Heart left ventricle (tissue), 16 donors: ENCODE measurements around the gene TENM3. TPM values are rescaled to one million over a fixed set of nuclear protein-coding genes. Genes with fewer than 3 reads are reported as not detected.

Source experiments
- ATAC-seq, 4 donors: fragments of 200-7000 bp; cut with Tn5 transposase; one replicate each; pipeline ENCODE4 v1.9.1; 2020 to 2022; ENCODE audit warnings: moderate library complexity in 4 of 4, mild to moderate bottlenecking in 3 of 4, moderate number of reproducible peaks in 1 of 4
- DNase-seq, 5 donors: peaks; one replicate each; pipeline ENCODE4 v3.0.0-alpha.2; 2020
- H3K27ac ChIP-seq, 12 donors: fragments of 200-600 bp; sonication (generic) in 4 of 12; one replicate each; pipeline versions ENCODE4 v1.5.0 to v1.8.0; 2016 to 2022; ENCODE audit warnings: mild to moderate bottlenecking in 2 of 12
- H3K27me3 ChIP-seq, 9 donors: fragments of 200-600 bp; sonication (generic) in 2 of 9; one replicate each; pipeline versions ENCODE4 v1.5.1 to v1.8.0; 2016 to 2022; ENCODE audit warnings: mild to moderate bottlenecking in 3 of 9
- H3K36me3 ChIP-seq, 9 donors: fragments of 200-600 bp; sonication (generic) in 2 of 9; one replicate each; pipeline versions ENCODE4 v1.5.0 to v1.8.0; 2018 to 2022; ENCODE audit warnings: mild to moderate bottlenecking in 2 of 9
- H3K4me1 ChIP-seq, 12 donors: fragments of 200-600 bp; sonication (generic) in 4 of 12; one replicate each; pipeline versions ENCODE4 v1.5.0 to v1.8.0; 2016 to 2022; ENCODE audit warnings: mild to moderate bottlenecking in 3 of 12
- H3K4me3 ChIP-seq, 12 donors: fragments of 200-600 bp; sonication (generic) in 4 of 12; one replicate each; pipeline versions ENCODE4 v1.5.0 to v1.8.0; 2017 to 2022; ENCODE audit warnings: mild to moderate bottlenecking in 9 of 12, moderate library complexity in 4 of 12
- H3K9me3 ChIP-seq, 12 donors: fragments of 200-600 bp; sonication (generic) in 4 of 12; one replicate each; pipeline versions ENCODE4 v1.5.0 to v1.8.0; 2016 to 2022; ENCODE audit warnings: mild to moderate bottlenecking in 1 of 12
- CTCF ChIP-seq, 12 donors: fragments of 200-600 bp; sonication (generic) in 4 of 12; IDR thresholded peaks; one replicate each; pipeline versions ENCODE4 v1.5.0 to v1.8.0; 2018 to 2022; ENCODE audit warnings: antibody characterized with exemption in 12 of 12, mild to moderate bottlenecking in 5 of 12
- POLR2A ChIP-seq, 2 donors: fragments of 450-650 bp; IDR thresholded peaks; one replicate each; pipeline ENCODE4 v1.6.1; 2017; ENCODE audit warnings: antibody characterized with exemption in 2 of 2, mild to moderate bottlenecking in 2 of 2, moderate library complexity in 2 of 2
- WGBS, 4 donors: extraction: QIAGEN DNeasy Blood & Tissue Kit in 2 of 4; methylation state at CpG; one replicate each; pipeline versions ENCODE4 v1.1.5 to v1.1.7; 2013 to 2018; 5-methylcytosine and 5-hydroxymethylcytosine counted together
- intact Hi-C, 10 donors: fragments of 100-400 bp; cut with DNase I; formaldehyde crosslinking; loops; one replicate each; pipeline versions ENCODE4 v1.11.1 to v1.14.2; 2022
- polyA plus RNA-seq, 2 donors: library from polyadenylated mRNA; stranded (reverse); fragments of 200-250 nt; gene quantifications; one replicate each; pipeline ENCODE4 v1.2.3, GENCODE V29; 2013
- total RNA-seq, 9 donors: library from RNA; depleted of rRNA in 2 of 9; stranded (reverse); fragments of >200 nt in 2 of 9; fragmentation: NEBNext Ultra II Directional in 3 of 9; extraction: Animal tissue kit (Norgen Biotek cat#: 25700) in 3 of 9; gene quantifications; one replicate each; pipeline versions ENCODE4 v1.1.0 to v1.2.4, GENCODE V29; 2016 to 2023
- donor health status: ischemic (EF 13 %, LVEDD 7.1; RV severe dilation, severe dysfunction).
- donor health status: healthy with polysubstance abuse.
- donor health status: DM: no; HTN: yes; CAD: no.
- donor health status: DM: no; HTN: no; CAD: no.
- donor health status: ischemic (EF 25% LVEDD 6.9; RV normal size, moderate dysfunction).
- donor health status: ischemic (EF 25% LVEDD 5.7; RV mildly dilated, moderate dysfunction).
- donor health status: healthy.
- donor health status: DM: yes; HTN: yes; CAD: no.
- donor health status: ischemic (EF 35%, LVEDD 5.7; RV mildly dilated, moderate dysfunction).
- donor health status: nonischemic (EF 11% LVEDD 7.7; RV severe dilation, severe dysfunction).
- donor health status: DM: yes; HTN: yes; CAD: no.
- donor health status: PGD.
- donor health status: ischemic (EF 29% LVEDD 5.4; RV normal size, mild dysfunction).
- donor health status: nonischemic (EF 23%, LVEDD 6.1; RV moderate dilation, normal function).

Gene TENM3
- total and polyA plus RNA-seq, 11 donors = 0.19 to 10.3 (median 2.5) TPM

GRCh38 chr4:182521011-182521410 lies 277.8 kb downstream of the TENM3 start:
- DNase-seq (no peak), ATAC-seq (no peak)
- Histone ChIP-seq H3K4me3 (no peak overlapping the region), H3K9me3 (no peaks in the 10 kb centered on the region), H3K4me1 (no peaks in the 10 kb centered on the region), H3K36me3 (no peaks in the 10 kb centered on the region), H3K27ac (no peak overlapping the region), H3K27me3 (no peaks in the 10 kb centered on the region)
- 24 to 51% (median 37%) methylated on average over 1 of the region's 1 CpG for WGBS, 4 donors
- no peak for TF ChIP-seq CTCF (IDR thresholded peaks at IDR 0.05)
- TF ChIP-seq POLR2A (IDR thresholded peaks at IDR 0.05) = no peak
- intact Hi-C loops = no loop called here

- Histone ChIP-seq H3K4me1 (no peaks in the 10 kb centered on the region), H3K27ac (no peak overlapping the region), H3K27me3 (no peaks in the 10 kb centered on the region), H3K36me3 (no peaks in the 10 kb centered on the region), H3K9me3 (no peaks in the 10 kb centered on the region), H3K4me3 (no peak overlapping the region)
- intact Hi-C loops = no loop called here
- TF ChIP-seq CTCF (IDR thresholded peaks at IDR 0.05) (no peak), POLR2A (IDR thresholded peaks at IDR 0.05) (no peak)
- DNase-seq (no peak), ATAC-seq (no peak)
- WGBS, 4 donors = 91 to 94% (median 93%) methylated on average over 8 of the region's 8 CpGs
These were observed 285.6 kb downstream of the TENM3 start for GRCh38 chr4:182528819-182529218.

- no peaks in the 10 kb centered on the region for H3K9me3 ChIP-seq
- TF ChIP-seq CTCF (IDR thresholded peaks at IDR 0.05) (no peak), POLR2A (IDR thresholded peaks at IDR 0.05) (no peak)
- H3K27ac ChIP-seq = no peak overlapping the region
- H3K4me1 ChIP-seq = no peaks in the 10 kb centered on the region
- DNase-seq (no peak), ATAC-seq (no peak)
- H3K36me3 ChIP-seq = no peaks in the 10 kb centered on the region
- 82 to 86% (median 85%) methylated on average over 8 of the region's 8 CpGs for WGBS, 4 donors
- H3K4me3 ChIP-seq = no peak overlapping the region
- H3K27me3 ChIP-seq = no peaks in the 10 kb centered on the region
- intact Hi-C loops = no loop called here
These were observed 287.2 kb downstream of the TENM3 start for GRCh38 chr4:182530451-182530850.

- H3K27ac ChIP-seq = peak overlapping the region in 1 of 12 donors; percentile 56
- TF ChIP-seq POLR2A (IDR thresholded peaks at IDR 0.05) (no peak), CTCF (IDR thresholded peaks at IDR 0.05) (no peak)
- intact Hi-C loops = no loop called here
- DNase-seq (no peak), ATAC-seq (peak in 1 of 4 donors; percentile 42)
- H3K4me1 ChIP-seq = no peaks in the 10 kb centered on the region
- no peaks in the 10 kb centered on the region for H3K36me3 ChIP-seq
- WGBS, 4 donors = 76 to 90% (median 82%) methylated on average over 8 of the region's 8 CpGs
- no peak overlapping the region for H3K4me3 ChIP-seq
- H3K27me3 ChIP-seq = no peaks in the 10 kb centered on the region
- H3K9me3 ChIP-seq = no peaks in the 10 kb centered on the region
These were observed 288.5 kb downstream of the TENM3 start for GRCh38 chr4:182531555-182532162.
